Measurements from ENCODE around the gene DUOX1. TPM values are rescaled to one million over a fixed set of nuclear protein-coding genes. Genes with fewer than 3 reads are reported as not detected.

The DUOX1 gene
- polyA plus RNA-seq, 1 of the 3 experiments (the other 2 are of a cell fraction) = not detected

- Histone ChIP-seq H3K27ac (ENCODE audit: low read depth in 2 of 2, low read length in 1 of 2) (peak overlapping the region in 1 of 2 experiments; percentile 87; a peak in 1 of 4 replicates), H3K9me2 (no peaks in the 10 kb centered on the region), H3K9ac (no peak overlapping the region), H2AFZ (ENCODE audit: low read depth) (no peak overlapping the region), H3K4me1 (ENCODE audit: control insufficient read depth in 1 of 2, insufficient read depth in 2 of 2, low read depth in 1 of 2, low read length in 1 of 2) (peaks cover 18 to 61% of the 10 kb centered on the region in 2 experiments; a peak in 3 of 4 replicates), H4K20me1 (ENCODE audit: insufficient read depth) (no peaks in the 10 kb centered on the region), H3K36me3 (replicated peaks in 1 of 2; ENCODE audit: control insufficient read depth in 1 of 2, insufficient read depth in 2 of 2, low read length in 1 of 2) (no peaks in the 10 kb centered on the region), H3K4me3 (ENCODE audit: low read depth in 2 of 2, low read length in 1 of 2) (no peak overlapping the region), H3F3A (replicated peaks; ENCODE audit: insufficient read depth) (peaks cover 7% of the 10 kb centered on the region), H3K9me3 (no peaks in the 10 kb centered on the region), H3K4me2 (no peak overlapping the region), H3K79me2 (ENCODE audit: insufficient read depth) (no peaks in the 10 kb centered on the region), H3K27me3 (ENCODE audit: insufficient read depth) (no peaks in the 10 kb centered on the region)
- ChIA-PET POLR2A (interaction anchor here (1.9 to 6.4 kb wide), 3 partner anchors 14 to 20 kb away, joined by 9 to 97 read pairs (median 66); no protein-coding TSS in a partner anchor), CTCF (interaction anchor here (0.6 to 5.3 kb wide), 4 partner anchors 14 to 351 kb away, joined by 3 to 41 read pairs (median 8); no protein-coding TSS in a partner anchor)
- no peak for TF ChIP-seq FOSL2 (IDR thresholded peaks at IDR 0.05; ENCODE audit: borderline replicate concordance, low read depth)
- no peak for TF ChIP-seq TEAD4 (IDR thresholded peaks at IDR 0.05; ENCODE audit: borderline replicate concordance, insufficient read depth)
- TF ChIP-seq USF1 (IDR thresholded peaks at IDR 0.05; ENCODE audit: borderline replicate concordance, low read depth) = no peak
- no peak for TF ChIP-seq POLR2AphosphoS5 (IDR thresholded peaks at IDR 0.05; ENCODE audit: low read depth, low read length)
- DNase-seq = peak; percentile 2
- WGBS (ENCODE audit: low lambda C conversion rate) = 14% methylated on average over 1 of the region's 2 CpGs
These were observed 53.7 kb downstream of the DUOX1 start for GRCh38 chr15:45183511-45183910.

- Histone ChIP-seq H3K4me1 (ENCODE audit: control insufficient read depth in 1 of 2, insufficient read depth in 2 of 2, low read depth in 1 of 2, low read length in 1 of 2) (peaks cover 18 to 61% of the 10 kb centered on the region in 2 experiments; a peak in 3 of 4 replicates), H3K79me2 (ENCODE audit: insufficient read depth) (no peaks in the 10 kb centered on the region), H2AFZ (ENCODE audit: low read depth) (no peak overlapping the region), H3K9me2 (no peaks in the 10 kb centered on the region), H3K36me3 (replicated peaks in 1 of 2; ENCODE audit: control insufficient read depth in 1 of 2, insufficient read depth in 2 of 2, low read length in 1 of 2) (no peaks in the 10 kb centered on the region), H3K4me3 (ENCODE audit: low read depth in 2 of 2, low read length in 1 of 2) (no peak overlapping the region; a peak in 1 of 4 replicates), H3K27ac (ENCODE audit: low read depth in 2 of 2, low read length in 1 of 2) (peak overlapping the region in 1 of 2 experiments; percentile 87; a peak in 2 of 4 replicates), H3K27me3 (ENCODE audit: insufficient read depth) (no peaks in the 10 kb centered on the region), H3K4me2 (no peak overlapping the region), H4K20me1 (ENCODE audit: insufficient read depth) (no peaks in the 10 kb centered on the region), H3K9ac (no peak overlapping the region), H3K9me3 (no peaks in the 10 kb centered on the region), H3F3A (replicated peaks; ENCODE audit: insufficient read depth) (peaks cover 7% of the 10 kb centered on the region)
- ChIA-PET CTCF (interaction anchor here (1.8 to 5.3 kb wide), 4 partner anchors 14 to 21 kb away, joined by 8 to 41 read pairs (median 20); no protein-coding TSS in a partner anchor), POLR2A (interaction anchor here (0.7 to 6.4 kb wide), 5 partner anchors 10 to 22 kb away, joined by 3 to 97 read pairs (median 9); no protein-coding TSS in a partner anchor)
- no peak for TF ChIP-seq RAD21 (IDR thresholded peaks at IDR 0.05; ENCODE audit: low read length)
- TF ChIP-seq MEF2A (IDR thresholded peaks at IDR 0.05; ENCODE audit: borderline replicate concordance, low read depth) = no peak
- no peak for TF ChIP-seq FOXM1 (IDR thresholded peaks at IDR 0.05; ENCODE audit: low read depth)
- no peak for TF ChIP-seq TAF1 (IDR thresholded peaks at IDR 0.05; ENCODE audit: borderline replicate concordance, low read depth, low read length)
- no peak for TF ChIP-seq CTCF (IDR thresholded peaks at IDR 0.05)
- no peak for TF ChIP-seq EP300 (IDR thresholded peaks at IDR 0.05; ENCODE audit: borderline replicate concordance in 1 of 2, low read depth in 1 of 2, low read length in 1 of 2)
- no peak for TF ChIP-seq MAX (IDR thresholded peaks at IDR 0.05; ENCODE audit: low read depth)
- WGBS (ENCODE audit: low lambda C conversion rate) = 80% methylated on average over 4 of the region's 9 CpGs
- DNase-seq = peak; percentile 61
These were observed 54.8 kb downstream of the DUOX1 start for GRCh38 chr15:45184562-45185041.
